Aorta (tissue), 5 donors: Measurements from ENCODE around the gene SIRT3. TPM values are rescaled to one million over a fixed set of nuclear protein-coding genes. Genes with fewer than 3 reads are reported as not detected.
A peak's percentile ranks its signal among the peaks of the same experiment; 100 is the strongest.
"Not testable (repeated sequence)": the region's sequence is repeated elsewhere in the genome, so short reads cannot be mapped to it uniquely, and the experiment has no call there.

Experiments used
- ATAC-seq: fragments of 200-7000 bp; cut with Tn5 transposase; one replicate; pipeline ENCODE4 v1.9.1; 2022; ENCODE audit warnings: moderate library complexity; ENCODE audit not compliant: low FRiP score
- DNase-seq, 2 donors: peaks; one replicate each; pipeline ENCODE4 v3.0.0-alpha.2; 2020
- H3K27ac ChIP-seq, 2 donors: one replicate each; pipeline ENCODE4 v1.5.1; 2013; ENCODE audit warnings: low read length in 2 of 2, mild to moderate bottlenecking in 2 of 2, moderate library complexity in 2 of 2, control low read depth in 1 of 2, inconsistent platforms in 1 of 2, low read depth in 1 of 2
- H3K27me3 ChIP-seq, 2 donors: one replicate each; pipeline ENCODE4 v1.6.1; 2013; ENCODE audit warnings: control low read depth in 1 of 2, low read length in 1 of 2, mild to moderate bottlenecking in 1 of 2, moderate library complexity in 1 of 2; ENCODE audit not compliant: insufficient read depth in 2 of 2, control insufficient read depth in 1 of 2
- H3K36me3 ChIP-seq, 2 donors: one replicate each; pipeline ENCODE4 v1.6.1; 2013; ENCODE audit warnings: control low read depth in 1 of 2, low read length in 1 of 2, mild to moderate bottlenecking in 1 of 2; ENCODE audit not compliant: insufficient read depth in 2 of 2, control insufficient read depth in 1 of 2
- H3K4me1 ChIP-seq, 2 donors: one replicate each; pipeline ENCODE4 v1.6.1; 2013; ENCODE audit warnings: low read length in 2 of 2, control low read depth in 1 of 2, mild to moderate bottlenecking in 1 of 2, moderate library complexity in 1 of 2; ENCODE audit not compliant: insufficient read depth in 2 of 2, control insufficient read depth in 1 of 2
- H3K4me3 ChIP-seq, 2 donors: one replicate each; pipeline ENCODE4 v1.5.1; 2013; ENCODE audit warnings: low read length in 2 of 2, control low read depth in 1 of 2, mild to moderate bottlenecking in 1 of 2
- H3K9me3 ChIP-seq: one replicate; pipeline ENCODE4 v1.6.1; 2013; ENCODE audit warnings: mild to moderate bottlenecking, low read length; ENCODE audit not compliant: control insufficient read depth
- WGBS, 2 donors: extraction: QIAGEN DNeasy Blood & Tissue Kit; methylation state at CpG; one replicate each; pipeline ENCODE4 v1.1.7; 2013; 5-methylcytosine and 5-hydroxymethylcytosine counted together
- intact Hi-C, 2 donors: fragments of 100-400 bp; cut with DNase I; formaldehyde crosslinking; loops; one replicate each; pipeline versions ENCODE4 v1.14.2 to v1.15.0; 2022
- polyA plus RNA-seq, 2 donors: library from polyadenylated mRNA; stranded (reverse); fragments of 200-250 nt; gene quantifications; one replicate each; pipeline ENCODE4 v1.2.3, GENCODE V29; 2013
- total RNA-seq, 2 donors: library from RNA; stranded (reverse); fragmentation: NEBNext Ultra II Directional; extraction: Animal tissue kit (Norgen Biotek cat#: 25700); gene quantifications; one replicate each; pipeline ENCODE4 v1.2.1, GENCODE V29; 2021
- donor health status: healthy with polysubstance abuse.
- donor health status: Bipolar disorder and iron deficiency.
- donor health status: DM: no; HTN: no; CAD: no.
- donor health status: DM: no; HTN: no; CAD: no.
- donor health status: DM: yes; HTN: yes; CAD: no.

The SIRT3 gene
- total and polyA plus RNA-seq, 4 donors = 8.6 to 24.8 (median 16.2) TPM

GRCh38 chr11:272195-272930 lies 36.2 kb upstream of the SIRT3 start:
- ATAC-seq (no peak), DNase-seq (no peak)
- no peaks in the 10 kb centered on the region for H3K9me3 ChIP-seq
- H3K4me1 ChIP-seq = no peaks in the 10 kb centered on the region
- 85% methylated on average over 22 of the region's 22 CpGs for WGBS, 2 donors
- no peak overlapping the region for H3K4me3 ChIP-seq
- H3K27me3 ChIP-seq = no peaks in the 10 kb centered on the region
- intact Hi-C loops = no loop called here
- no peaks in the 10 kb centered on the region for H3K36me3 ChIP-seq
- H3K27ac ChIP-seq = no peak overlapping the region

GRCh38 chr11:271319-271715 lies 35.2 kb upstream of the SIRT3 start:
- WGBS, 2 donors = 83 to 85% methylated on average over 8 of the region's 8 CpGs
- Histone ChIP-seq H3K27ac (no peak overlapping the region), H3K4me3 (no peak overlapping the region)

GRCh38 chr11:270451-271318 lies 34.5 kb upstream of the SIRT3 start:
- Histone ChIP-seq H3K27me3 (no peaks in the 10 kb centered on the region), H3K27ac (no peak overlapping the region), H3K4me1 (no peaks in the 10 kb centered on the region), H3K4me3 (no peak overlapping the region), H3K9me3 (no peaks in the 10 kb centered on the region), H3K36me3 (no peaks in the 10 kb centered on the region)
- DNase-seq (no peak), ATAC-seq (no peak)
- intact Hi-C loops = no loop called here
- 76 to 81% methylated on average over 18 of the region's 18 CpGs for WGBS, 2 donors

More at GRCh38 chr11:271319-271715, 35.2 kb upstream of the SIRT3 start:
- H3K9me3 ChIP-seq = no peaks in the 10 kb centered on the region
- intact Hi-C loops = no loop called here
- no peaks in the 10 kb centered on the region for H3K4me1 ChIP-seq
- ATAC-seq = no peak
- no peaks in the 10 kb centered on the region for H3K36me3 ChIP-seq
- DNase-seq = no peak
- H3K27me3 ChIP-seq = no peaks in the 10 kb centered on the region

GRCh38 chr11:269146-269890 lies 33.2 kb upstream of the SIRT3 start:
- Histone ChIP-seq H3K27me3 (no peaks in the 10 kb centered on the region), H3K36me3 (no peaks in the 10 kb centered on the region), H3K4me1 (no peaks in the 10 kb centered on the region), H3K4me3 (no peak overlapping the region), H3K9me3 (no peaks in the 10 kb centered on the region), H3K27ac (no peak overlapping the region)
- DNase-seq (no peak), ATAC-seq (peak; percentile 27)
- intact Hi-C loops = no loop called here
- 53 to 59% methylated on average over 21 of the region's 21 CpGs for WGBS, 2 donors

GRCh38 chr11:268716-269145 lies 32.6 kb upstream of the SIRT3 start:
- 52 to 60% methylated on average over 16 of the region's 16 CpGs for WGBS, 2 donors
- peak in 1 of 2 donors; percentile 90 for DNase-seq
- H3K27ac ChIP-seq, H3K4me3 ChIP-seq, intact Hi-C loops, H3K27me3 ChIP-seq, H3K4me1 ChIP-seq, H3K36me3 ChIP-seq, H3K9me3 ChIP-seq: not testable (repeated sequence)
- ATAC-seq = peak; percentile 67

- no peaks in the 10 kb centered on the region for H3K9me3 ChIP-seq
- H3K36me3 ChIP-seq = no peaks in the 10 kb centered on the region
- no peak overlapping the region for H3K27ac ChIP-seq
- 54 to 72% methylated on average over 17 to 18 of the region's 18 CpGs for WGBS, 2 donors
- peak in 1 of 2 donors; percentile 84 for DNase-seq
- no peaks in the 10 kb centered on the region for H3K4me1 ChIP-seq
- intact Hi-C loops = no loop called here
- H3K27me3 ChIP-seq = no peaks in the 10 kb centered on the region
- H3K4me3 ChIP-seq = no peak overlapping the region
- peak; percentile 27 for ATAC-seq
These were observed 31.4 kb upstream of the SIRT3 start for GRCh38 chr11:267491-267994.

GRCh38 chr11:266676-267439 lies 30.7 kb upstream of the SIRT3 start:
- 88 to 91% methylated on average over 4 to 5 of the region's 13 CpGs for WGBS, 2 donors
- Histone ChIP-seq H3K9me3 (no peaks in the 10 kb centered on the region), H3K36me3 (no peaks in the 10 kb centered on the region), H3K4me1 (no peaks in the 10 kb centered on the region), H3K27ac (no peak overlapping the region), H3K4me3 (no peak overlapping the region), H3K27me3 (no peaks in the 10 kb centered on the region)
- no peak for ATAC-seq
- intact Hi-C loops = no loop called here
- peak in 1 of 2 donors; percentile 62 for DNase-seq

GRCh38 chr11:261624-262023 lies 25.5 kb upstream of the SIRT3 start:
- WGBS, 2 donors = 87% methylated on average over 4 of the region's 4 CpGs
- intact Hi-C loops = no loop called here
- Histone ChIP-seq H3K27ac (no peak overlapping the region), H3K4me3 (no peak overlapping the region), H3K27me3 (no peaks in the 10 kb centered on the region), H3K4me1 (no peaks in the 10 kb centered on the region), H3K9me3 (peaks cover 3% of the 10 kb centered on the region), H3K36me3 (no peaks in the 10 kb centered on the region)
- ATAC-seq (no peak), DNase-seq (no peak)
